Measurements from ENCODE around the gene SEM1.

DNA sequence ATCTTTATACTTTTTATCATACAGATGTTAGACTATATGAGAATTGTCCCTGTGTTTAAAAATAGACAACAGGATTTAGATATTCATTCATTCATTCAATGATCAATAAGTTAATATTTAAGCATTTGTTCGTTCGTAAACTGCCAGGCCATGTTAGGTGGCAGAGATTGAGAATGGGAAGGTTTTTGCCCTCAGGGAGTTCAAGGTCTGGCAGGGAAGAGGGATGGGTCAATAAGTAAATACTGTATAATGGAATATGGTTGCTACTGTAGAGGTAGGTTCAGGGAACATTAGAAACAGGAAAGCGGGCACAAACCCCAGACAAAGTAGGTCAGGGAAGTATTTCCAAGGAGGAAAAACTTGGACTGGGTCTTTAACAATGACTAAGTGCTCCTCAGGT lies 64.6 kb downstream of the SEM1 start:
- TF ChIP-seq POLR2AphosphoS5 (IDR thresholded peaks at IDR 0.05; ENCODE audit: low read depth, low read length) (no peak), POLR2A (IDR thresholded peaks at IDR 0.05; ENCODE audit: low read depth, low read length) (no peak)

Data from GM12892 (cell line).